Stimulated activated CD8-positive, alpha-beta memory T cell treated with anti-CD3 and anti-CD28 coated beads, Interleukin-15, amount 100 ng/mL, for 48 hours (primary cell): ENCODE results near the gene EDIL3.

Experiments
- DNase-seq, 2 donors: peaks; one replicate each; pipeline ENCODE4 v3.0.0-alpha.2; 2020; ENCODE audit warnings: low read depth in 2 of 2

EDIL3 gene

DNA sequence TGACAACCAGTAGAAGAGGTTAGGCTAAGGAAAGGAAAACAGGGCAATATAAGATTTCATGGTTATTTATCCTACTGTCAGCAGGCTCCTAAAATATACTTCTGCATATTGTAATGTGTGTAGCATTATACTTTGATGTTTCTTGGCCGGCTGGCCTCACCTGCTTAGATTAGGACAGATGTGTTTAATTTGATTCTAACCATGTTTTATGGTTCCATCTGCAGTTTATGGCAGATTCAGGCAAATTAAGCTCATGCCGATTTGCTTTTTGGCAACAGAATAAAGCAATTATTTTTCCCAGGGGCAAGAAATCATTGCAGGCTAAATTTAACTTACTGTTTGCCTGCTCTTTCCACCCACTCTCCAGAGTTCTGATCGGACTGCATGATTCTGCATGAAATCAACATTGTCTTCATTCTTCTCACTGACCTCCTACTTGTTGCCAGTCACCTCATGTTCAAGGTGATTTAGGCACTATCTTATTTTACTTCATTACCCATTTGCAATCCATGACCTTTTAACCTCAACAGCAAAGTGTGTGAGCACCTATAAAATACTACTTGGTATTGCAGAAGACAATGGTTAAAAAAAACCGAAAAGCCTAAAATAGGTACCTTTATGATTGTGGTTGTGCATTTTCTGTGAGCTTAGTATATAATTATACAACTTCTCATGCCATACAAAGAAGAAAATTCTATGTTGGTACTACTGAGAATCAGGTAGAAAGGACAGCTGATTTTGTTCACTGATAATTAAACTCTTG lies 125.2 kb downstream of the EDIL3 start:
- no peak for DNase-seq

GRCh38 chr5:84257061-84257460 lies 127.6 kb downstream of the EDIL3 start:
- no peak for DNase-seq

GRCh38 chr5:84255315-84255714 lies 129.4 kb downstream of the EDIL3 start:
- no peak for DNase-seq

- DNase-seq = no peak
These were observed 130.7 kb downstream of the EDIL3 start for GRCh38 chr5:84253946-84254345.

DNA sequence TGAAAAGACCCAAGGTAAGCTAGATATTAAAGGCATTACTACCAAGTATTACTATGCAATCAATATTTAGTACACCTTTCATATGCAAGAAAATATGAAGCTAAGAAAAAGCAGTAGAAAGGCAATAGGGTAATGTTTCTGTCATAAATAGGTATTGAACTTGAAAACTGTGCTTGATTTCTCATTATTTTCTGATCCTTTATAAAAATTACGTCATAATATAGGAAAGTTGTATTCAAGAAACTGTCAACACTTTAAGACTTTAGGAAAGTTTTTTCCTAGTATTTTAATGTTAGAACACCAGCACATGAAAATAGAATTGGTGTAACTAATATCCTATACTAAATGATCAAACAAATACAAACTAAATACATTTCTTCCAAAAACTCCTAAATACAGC lies 133.2 kb downstream of the EDIL3 start:
- no peak for DNase-seq

- DNase-seq = no peak
These were observed 134.6 kb downstream of the EDIL3 start for GRCh38 chr5:84249918-84250630.

DNA sequence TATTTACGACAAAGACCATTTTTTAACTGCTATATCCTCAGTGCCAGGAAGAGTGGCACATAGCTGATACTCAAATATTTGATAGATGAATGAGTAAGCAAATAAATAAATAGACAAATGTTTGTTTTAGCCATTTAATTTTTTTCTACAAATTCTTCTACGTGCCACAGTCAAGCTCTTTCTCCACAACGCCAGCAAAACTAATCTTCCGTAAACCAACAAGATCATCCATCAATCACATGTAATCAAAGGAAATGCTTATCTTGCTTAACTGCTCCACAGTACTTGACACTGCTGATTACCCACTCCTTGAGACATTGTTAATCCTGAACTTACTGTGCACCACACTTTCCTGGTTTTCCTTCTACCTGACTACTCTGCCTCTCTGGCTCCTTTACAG lies 136.7 kb downstream of the EDIL3 start:
- DNase-seq = no peak

DNA sequence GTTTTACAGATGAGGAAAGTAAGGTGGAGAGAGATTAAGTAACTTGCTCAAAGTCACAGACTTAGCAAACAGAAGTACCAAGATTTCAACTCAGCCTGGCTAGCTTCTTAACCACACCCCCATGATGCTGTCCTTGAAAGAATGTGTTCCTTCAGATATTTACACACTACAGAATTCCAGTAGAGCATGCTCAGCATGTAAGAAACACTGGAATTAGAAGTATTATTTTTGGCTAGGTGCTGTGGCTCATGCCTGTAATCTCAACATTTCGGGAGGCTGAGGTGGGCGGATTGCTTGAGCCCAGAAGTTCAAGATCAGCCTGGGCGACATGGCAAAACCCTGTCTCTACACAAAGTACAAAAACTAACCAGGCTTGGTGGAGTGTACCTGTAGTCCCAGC lies 142.4 kb downstream of the EDIL3 start:
- DNase-seq = no peak

GRCh38 chr5:84239494-84239893 lies 145.2 kb downstream of the EDIL3 start:
- DNase-seq = no peak

DNA sequence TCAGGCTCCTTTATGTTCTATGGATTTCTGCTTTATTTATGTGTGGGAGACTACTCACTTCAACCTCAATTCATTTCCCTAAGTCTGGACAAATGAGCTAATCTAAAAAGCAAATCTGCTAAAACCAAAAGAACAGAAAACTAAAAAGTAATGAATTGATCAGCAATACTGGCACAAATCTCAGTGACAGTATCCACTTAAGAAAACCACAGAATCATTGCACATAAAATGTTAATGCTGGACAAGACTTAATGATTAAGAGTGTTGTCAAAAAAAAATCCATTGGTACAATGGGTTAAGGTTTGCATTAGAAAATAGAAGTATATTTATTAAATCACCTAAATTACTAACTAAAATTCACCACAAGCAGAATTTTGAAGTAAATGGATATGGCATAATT lies 147.6 kb downstream of the EDIL3 start:
- DNase-seq = no peak

DNA sequence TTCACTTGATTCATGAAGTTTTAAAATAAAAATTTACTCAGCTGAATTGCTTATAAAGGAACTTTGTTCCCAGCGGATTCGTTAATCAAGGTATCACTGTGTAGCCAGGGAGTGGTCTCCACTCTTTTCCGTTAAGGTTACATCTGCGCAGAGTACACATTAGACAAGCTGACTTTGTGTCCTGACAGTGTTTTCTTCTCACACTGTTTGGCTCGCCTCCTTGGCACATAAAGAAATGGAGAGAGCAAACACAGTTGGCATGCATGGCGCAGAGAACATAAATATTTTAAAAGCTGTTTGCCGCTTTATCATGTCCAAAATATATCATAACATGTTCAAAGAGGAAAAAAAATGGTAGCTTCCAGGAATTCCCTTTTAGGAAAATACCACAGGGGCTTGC lies 153.2 kb downstream of the EDIL3 start:
- DNase-seq = no peak

DNA sequence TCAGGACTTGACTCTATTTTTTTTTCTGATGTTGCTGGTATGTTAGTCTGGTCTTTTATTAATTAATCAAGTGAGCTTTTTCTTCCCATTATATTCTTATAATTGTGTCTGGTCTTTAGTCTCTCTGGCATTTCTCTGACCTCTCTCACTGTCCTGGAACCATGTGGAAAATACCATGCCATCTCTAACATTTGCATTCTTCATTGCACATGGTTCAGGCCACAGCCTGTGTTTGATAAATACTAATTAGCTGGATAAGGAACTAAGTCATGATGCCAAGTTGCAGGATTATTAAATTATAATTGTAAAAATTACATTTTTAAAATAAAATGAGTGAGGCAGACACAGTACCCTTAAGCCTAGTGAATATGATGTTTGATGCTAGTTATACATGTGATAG lies 155.6 kb downstream of the EDIL3 start:
- DNase-seq = no peak

GRCh38 chr5:84228266-84228665 lies 156.4 kb downstream of the EDIL3 start:
- DNase-seq = no peak

GRCh38 chr5:84227236-84227635 lies 157.4 kb downstream of the EDIL3 start:
- no peak for DNase-seq

DNA sequence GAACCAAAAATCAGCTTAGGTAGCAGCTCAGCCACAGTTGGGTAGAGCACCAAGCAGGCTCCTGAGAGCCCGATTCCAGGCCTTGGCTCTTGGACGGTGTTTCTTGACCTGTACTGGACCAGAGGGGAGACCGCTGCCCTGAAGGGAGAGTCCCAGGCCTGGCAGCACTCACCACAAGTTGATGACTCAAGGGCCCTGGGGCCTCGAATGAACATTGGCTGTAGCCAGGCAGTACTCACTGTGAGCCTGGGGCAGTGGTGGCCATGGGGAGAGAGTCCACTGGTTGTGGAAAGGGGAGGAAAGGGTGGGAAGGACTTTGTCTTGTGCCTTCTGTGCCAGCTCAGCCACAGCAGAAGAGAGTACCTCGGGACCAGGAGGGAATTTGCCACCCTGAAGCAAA lies 166.1 kb downstream of the EDIL3 start:
- DNase-seq = no peak

DNA sequence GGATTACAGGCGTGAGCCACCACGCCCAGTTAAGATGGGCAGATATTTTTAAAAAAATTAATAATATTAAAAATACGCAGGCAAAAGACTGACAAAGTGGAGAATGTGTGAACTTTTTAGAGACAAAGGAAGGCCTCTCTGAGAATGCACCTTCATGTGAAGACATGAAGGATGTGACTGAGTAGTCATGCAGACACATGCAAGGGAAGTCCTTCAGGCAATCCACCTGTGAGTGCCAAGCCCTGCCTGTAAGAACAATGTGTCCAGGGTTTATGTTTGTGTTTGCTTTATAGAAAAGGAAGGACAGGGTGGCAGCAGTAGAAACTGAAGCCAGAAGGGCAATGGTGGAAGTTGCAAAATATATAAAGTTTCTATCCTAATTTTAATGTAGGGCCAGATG lies 169.2 kb downstream of the EDIL3 start:
- DNase-seq = no peak

- DNase-seq = no peak
These were observed 170.8 kb downstream of the EDIL3 start for GRCh38 chr5:84213861-84214260.

GRCh38 chr5:84213212-84213611 lies 171.5 kb downstream of the EDIL3 start:
- no peak for DNase-seq

DNA sequence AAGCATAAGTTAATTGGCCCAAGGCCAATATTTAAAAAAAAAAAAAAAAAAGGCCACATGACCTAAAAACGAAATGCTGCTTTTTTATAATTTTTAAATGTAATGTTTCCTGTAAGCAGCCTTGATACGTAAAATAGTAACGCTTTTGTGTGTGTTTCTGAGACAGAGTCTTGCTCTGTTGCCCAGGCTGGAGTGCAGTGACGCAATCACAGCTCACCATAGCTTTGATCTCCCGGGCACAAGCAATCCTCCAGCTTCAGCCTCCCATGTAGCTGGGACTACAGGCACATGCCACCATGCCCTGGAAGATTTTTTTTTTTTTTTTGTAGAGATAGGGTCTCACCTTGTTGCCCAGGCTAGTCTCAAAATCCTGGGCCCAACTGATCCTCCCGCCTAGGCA lies 179.9 kb downstream of the EDIL3 start:
- no peak for DNase-seq

DNA sequence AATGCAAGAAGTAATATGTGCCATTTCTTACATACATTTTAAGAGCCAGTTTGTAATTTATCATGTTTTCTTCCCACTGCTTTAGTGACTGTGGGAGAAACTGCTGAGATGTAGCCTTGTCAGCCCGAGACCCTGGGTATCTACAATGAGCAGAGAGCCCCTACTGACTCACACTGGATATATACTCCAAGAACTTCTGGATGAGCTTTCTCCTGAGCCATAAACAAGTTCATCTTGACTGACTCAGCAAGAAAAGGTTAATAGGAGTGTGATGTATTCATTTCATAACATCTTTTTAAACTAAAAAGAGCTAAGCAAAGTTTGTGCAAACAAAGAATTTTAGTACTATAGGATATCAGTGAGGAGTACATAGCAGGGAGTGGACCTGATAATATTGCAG lies 182.5 kb downstream of the EDIL3 start:
- no peak for DNase-seq

- no peak for DNase-seq
These were observed 187.1 kb downstream of the EDIL3 start for GRCh38 chr5:84197538-84197937.

GRCh38 chr5:84191281-84191680 lies 193.4 kb downstream of the EDIL3 start:
- no peak for DNase-seq

GRCh38 chr5:84184857-84185256 lies 199.8 kb downstream of the EDIL3 start:
- DNase-seq = no peak

GRCh38 chr5:84181093-84181492 lies 203.6 kb downstream of the EDIL3 start:
- no peak for DNase-seq
